IPS DF 19.7 (cell line): Measurements from ENCODE around the gene PLCD1.
"Not testable (repeated sequence)": the region's sequence is repeated elsewhere in the genome, so short reads cannot be mapped to it uniquely, and the experiment has no call there.

Experiments used
- DNase-seq: peaks from one replicate; pipeline ENCODE4 v3.0.0-alpha.2; 2013; ENCODE audit warnings: low read depth, low spot score

Gene PLCD1

DNA sequence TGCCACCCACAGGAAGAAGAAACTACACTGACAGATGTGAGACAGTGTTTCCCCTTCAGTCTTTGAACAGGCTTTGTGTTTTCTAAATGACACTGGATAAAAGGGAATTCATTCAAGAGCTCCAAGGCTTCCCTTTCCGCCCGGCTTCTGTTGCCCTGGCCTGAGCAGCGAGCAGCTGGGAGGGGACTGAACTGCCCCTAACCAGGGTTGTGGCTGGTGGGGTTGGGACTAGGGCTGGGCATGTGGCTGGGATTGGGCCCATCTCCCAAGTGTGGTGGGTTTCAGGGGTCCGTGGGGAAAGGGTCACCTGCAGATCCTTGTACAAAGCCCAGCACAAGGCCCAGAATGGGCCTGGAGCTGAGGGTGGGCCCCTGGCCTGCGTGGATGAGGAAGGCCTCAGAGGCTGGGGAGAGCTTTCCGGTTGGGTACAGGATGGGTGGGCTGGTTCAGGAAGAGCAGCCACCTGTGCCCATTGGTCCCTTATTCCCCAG, 28.4 kb downstream of the PLCD1 start:
- DNase-seq: no peak

- DNase-seq: no peak
Measured at GRCh38 chr3:38000242-38000916, 29.1 kb downstream of the PLCD1 start.

DNA sequence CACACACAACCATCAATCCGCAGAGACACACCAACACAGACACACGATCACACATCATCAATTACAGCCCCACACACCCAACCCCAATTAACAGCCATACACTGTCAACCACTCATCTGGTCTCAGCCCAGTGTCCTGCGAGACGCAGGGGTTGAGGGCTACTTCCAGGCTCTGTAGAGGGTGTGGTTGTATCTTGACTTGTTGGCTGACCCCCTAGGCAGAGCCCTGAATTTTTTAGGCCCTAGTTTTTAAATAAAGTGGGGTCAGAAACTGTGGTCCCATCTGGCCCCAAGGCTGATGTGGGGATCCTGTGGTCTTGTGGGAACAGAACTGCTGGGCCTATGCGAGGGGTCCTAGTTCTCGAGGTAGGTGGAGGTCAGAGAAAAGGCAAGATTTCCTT, 29.6 kb downstream of the PLCD1 start:
- DNase-seq: no peak

DNA sequence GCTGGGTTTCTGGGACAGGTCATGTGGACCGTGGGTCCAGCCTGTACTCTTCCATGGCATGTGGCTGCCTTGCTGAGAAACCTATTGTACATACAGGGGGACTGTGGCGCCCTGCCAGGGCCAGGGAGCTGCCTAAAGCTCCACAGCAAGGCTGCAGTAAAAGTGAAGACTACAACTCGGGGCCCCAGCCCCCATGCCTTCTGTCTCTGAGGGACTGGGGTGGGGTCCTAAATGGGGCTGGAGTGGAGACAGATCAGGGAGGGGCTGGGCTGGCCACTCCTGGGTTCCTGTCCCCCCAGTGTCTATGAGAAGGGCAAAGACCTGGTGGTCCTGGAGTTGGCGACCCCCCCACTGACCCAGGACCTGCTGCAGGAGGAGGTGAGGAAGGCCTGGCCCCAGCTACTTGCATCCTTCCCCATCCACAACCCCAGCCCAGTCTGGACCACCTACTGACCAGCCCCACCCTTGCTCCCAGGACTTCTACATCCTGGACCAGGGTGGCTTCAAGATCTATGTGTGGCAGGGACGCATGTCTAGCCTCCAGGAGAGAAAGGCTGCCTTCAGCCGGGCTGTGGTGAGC, 31.6 kb downstream of the PLCD1 start:
- no peak for DNase-seq

DNA sequence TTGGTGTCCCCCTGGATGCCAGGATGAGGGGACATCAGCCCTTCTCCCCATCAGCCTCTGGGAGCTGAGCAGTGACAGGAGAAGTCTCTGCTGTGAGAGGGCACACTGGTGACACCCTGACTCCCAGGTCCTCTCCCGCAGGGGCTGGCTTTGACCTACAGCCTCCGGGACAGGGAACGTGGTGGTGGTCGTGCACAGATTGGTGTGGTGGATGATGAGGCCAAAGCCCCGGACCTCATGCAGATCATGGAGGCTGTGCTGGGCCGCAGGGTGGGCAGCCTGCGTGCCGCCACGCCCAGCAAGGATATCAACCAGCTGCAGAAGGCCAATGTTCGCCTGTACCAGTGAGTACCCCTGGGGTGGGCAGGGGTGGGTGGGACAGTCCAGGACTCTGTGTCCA, 32.1 kb downstream of the PLCD1 start:
- DNase-seq: no peak

DNA sequence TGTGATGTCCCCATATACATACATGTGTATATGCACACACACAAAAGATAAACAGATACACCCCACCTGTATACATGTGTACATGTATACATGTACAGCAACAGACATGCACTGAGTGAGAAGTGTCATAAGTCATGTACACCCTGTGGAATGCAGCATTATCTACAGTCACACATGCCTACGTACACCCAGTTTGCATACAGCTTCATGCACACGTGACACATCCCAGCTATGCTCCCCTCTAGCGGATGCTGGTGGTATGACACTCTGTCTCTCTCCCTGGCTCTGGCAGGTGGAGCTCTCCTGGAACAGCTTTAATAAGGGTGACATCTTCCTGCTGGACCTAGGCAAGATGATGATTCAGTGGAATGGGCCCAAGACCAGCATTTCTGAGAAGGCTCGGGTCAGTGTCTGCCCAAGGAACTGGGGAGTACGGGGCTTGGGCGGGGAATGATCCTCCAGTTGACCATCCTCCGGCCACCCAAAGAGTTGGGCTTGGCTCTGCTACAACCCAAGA, 32.6 kb downstream of the PLCD1 start:
- DNase-seq: no peak

GRCh38 chr3:37995652-37996641, 33.5 kb downstream of the PLCD1 start:
- no peak for DNase-seq

- DNase-seq: no peak
Measured at GRCh38 chr3:37994639-37994972, 34.8 kb downstream of the PLCD1 start.

DNA sequence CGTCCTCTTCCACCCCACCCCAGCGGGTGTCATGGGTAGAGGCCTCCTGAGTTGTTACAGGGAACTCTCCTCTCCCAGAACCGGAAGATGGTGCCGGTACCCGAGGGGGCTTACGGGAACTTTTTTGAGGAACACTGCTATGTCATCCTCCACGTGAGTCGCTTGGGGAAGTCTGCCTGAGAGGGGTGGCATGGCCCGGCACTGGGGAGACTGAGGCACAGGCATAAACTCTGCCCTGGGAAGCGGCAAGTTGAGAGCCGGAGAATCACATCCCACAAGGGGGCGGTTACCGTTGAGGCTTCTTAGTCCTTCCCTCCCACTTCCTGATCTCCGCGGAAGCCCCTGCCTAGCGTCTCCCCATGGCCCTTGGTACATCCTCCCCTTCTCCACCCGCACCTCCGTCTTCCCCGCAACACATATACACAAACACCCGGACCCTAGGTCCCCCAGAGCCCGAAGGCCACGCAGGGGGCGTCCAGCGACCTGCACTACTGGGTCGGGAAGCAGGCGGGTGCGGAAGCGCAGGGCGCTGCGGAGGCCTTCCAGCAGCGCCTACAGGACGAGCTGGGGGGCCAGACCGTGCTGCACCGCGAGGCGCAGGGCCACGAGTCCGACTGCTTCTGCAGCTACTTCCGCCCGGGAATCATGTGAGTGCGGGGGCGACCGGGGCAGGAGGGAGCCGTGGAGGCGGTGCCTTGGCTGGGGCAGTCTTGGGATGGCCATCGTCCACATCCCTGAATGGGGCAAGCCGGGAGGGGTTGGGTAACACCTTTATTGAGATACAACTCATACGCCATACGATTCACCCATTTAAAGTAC, 35.4 kb downstream of the PLCD1 start:
- no peak for DNase-seq

DNA sequence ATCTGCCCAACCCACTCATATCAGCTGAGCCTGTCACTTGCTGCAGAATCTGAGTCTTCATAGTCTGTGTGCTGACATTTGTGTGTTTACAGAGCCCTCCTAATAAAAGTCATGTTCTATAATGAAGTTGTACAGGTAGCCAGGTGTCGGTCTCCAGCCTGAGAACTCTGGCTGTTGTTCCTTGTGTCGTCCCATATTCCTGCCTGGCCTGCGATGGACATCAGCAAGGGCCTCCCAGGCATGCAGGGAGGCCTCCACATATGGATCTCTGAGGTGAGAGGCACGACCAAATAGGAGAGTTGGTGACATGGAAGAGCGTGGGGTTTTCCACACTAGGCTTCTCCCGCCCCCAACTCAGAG, 36.0 kb downstream of the PLCD1 start:
- no peak for DNase-seq

GRCh38 chr3:37993067-37993455, 36.4 kb downstream of the PLCD1 start:
- no peak for DNase-seq

GRCh38 chr3:37992271-37993066, 37.0 kb downstream of the PLCD1 start:
- DNase-seq: no peak

GRCh38 chr3:37991823-37992222, 37.6 kb downstream of the PLCD1 start:
- DNase-seq: no peak

DNA sequence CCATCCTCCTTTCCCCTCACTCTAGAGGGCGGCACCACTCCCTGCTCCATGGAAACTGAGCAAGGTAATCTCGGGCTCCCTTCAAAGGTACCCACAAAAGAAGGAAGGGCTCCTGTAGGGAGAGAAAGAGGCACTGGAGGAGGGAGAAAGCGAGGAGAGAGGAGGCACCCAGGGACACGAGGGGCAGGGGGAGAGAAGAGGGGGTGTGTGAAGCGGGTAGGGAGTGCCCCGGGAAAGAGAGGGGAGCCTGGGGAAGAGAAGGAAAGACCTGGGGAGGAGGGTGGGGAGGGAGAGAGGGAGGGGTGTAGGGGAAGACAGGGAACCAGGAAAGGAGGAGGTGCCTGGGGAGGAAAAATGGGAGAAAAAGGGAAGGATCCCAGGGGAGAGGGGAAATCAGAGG, 38.3 kb downstream of the PLCD1 start:
- no peak for DNase-seq

DNA sequence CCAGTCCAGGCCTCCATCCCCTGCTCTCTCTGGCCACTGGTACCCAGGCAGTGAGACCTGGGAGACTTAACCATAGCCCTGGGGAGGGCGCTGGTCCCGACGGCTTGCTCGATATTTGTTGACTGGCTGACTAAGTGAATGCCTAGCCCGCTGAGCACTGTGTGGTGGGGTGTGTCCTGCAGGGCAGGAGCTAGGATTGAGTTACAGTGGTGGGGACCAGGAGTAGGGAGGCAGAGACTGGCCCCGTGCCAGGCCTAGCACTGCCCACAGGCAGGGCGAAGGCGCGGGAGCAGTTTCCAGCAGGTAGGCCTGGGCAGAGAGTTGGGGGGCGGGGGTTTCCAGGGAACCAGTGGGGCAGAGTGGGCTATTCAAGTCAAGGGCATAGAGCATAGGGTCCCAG, 38.9 kb downstream of the PLCD1 start, which contains the start of gene VILL:
TSS of gene VILL (plus strand) at position 260 of the 400 bp plus-strand sequence. CDS start 2,887 bp downstream, outside the sequence.
- no peak for DNase-seq

DNA sequence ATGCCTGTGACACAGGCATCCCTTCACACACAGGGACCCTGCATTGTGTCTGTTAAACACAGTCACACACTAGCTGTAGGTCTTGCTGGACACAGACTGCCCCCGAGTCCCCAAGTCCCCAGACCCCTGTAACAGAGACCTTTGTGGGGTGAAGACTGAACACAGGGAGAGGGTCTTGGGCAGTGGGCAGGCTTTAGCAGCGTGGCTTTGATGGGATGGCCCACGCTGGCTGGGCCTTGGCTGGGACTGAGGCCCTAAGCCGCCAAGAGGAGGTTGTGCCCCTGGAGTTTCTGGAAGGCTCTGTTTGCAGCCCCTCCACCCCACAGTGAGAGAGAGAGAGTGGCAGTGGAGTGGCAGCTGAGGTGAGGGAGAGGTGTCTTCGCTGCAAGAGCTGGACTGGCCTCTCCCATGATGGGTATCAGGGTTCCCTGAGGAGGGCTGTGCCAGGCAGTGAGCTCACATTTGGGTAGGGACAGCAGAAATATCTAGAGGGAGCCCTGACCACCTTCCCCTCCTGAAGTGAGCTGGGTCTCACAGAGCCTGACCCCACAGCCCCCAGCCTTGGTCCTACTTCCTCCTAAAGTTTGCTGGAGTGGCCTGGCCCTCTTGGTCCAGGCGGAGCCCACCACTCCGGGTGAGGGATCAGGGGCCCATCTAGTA, 39.5 kb downstream of the PLCD1 start:
- DNase-seq: no peak

- DNase-seq: no peak
Measured at GRCh38 chr3:37988931-37989525, 40.4 kb downstream of the PLCD1 start.

DNA sequence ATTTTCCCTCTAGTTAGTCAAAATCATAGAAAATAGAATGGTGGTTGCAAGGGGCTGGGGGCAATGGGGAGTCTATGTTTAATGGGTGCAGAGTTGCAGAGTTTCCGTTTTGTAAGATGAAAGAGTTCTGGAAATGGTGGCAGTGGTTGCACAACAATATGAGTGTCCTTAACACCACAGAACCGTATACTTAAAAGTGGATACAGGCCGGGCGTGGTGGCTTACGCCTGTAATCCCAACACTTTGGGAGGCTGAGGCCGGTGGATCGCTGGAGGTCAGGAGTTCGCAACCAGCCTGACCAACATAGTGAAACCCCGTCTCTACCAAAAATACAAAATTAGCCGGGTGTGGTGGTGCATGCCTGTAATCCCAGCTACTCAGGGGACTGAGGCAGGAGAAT, 41.1 kb downstream of the PLCD1 start:
- DNase-seq: not testable (repeated sequence)

DNA sequence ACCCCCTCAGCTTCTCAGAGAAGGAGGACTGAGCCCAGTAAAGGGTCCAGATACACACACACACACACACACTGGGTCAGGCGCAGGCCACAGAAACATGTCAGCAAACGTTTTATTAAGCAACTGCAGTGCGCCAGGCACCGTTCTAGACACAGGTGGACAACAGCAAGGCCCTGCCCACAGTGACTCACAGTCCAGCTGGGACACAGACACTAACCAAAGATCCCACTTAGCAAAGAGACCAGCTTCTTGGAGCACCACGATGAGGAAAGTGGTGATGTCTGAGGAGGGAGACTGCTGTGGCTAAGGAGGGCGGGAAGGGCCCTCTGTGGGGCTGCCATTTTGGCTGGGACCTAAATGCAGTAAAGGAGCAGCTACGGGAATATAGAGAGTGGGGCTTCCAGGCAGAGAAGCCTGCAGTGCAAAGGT, 41.7 kb downstream of the PLCD1 start:
- DNase-seq: no peak

DNA sequence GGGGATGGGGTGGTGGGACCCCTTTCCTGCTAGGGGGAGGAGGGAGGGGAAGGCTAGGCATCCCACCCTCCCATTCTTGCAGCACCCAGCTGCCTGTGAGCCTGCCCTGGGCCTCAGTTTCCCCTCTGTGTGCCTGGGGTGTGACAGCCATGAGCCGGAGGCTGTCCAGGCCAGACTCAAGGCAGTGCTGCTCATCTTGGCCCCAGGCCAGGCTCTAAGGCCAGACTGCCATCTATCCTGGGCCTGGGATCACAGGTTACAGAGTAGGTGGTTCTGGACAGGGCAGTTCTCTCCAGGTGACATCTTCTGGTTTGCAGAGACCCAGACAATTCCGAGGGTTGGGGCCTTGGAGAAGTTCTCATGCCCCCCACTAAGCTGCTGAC, 42.1 kb downstream of the PLCD1 start:
- no peak for DNase-seq
